Panc1 (cell line): ENCODE results near the gene ZNF613. TPM values are rescaled to one million over a fixed set of nuclear protein-coding genes. Genes with fewer than 3 reads are reported as not detected.
"Not testable (repeated sequence)": the region's sequence is repeated elsewhere in the genome, so short reads cannot be mapped to it uniquely, and the experiment has no call there.

Experiments used
- ATAC-seq: fragments of 200-7000 bp; cut with Tn5 transposase; 2 replicates; pipeline ENCODE4 v1.9.1; 2020; ENCODE audit warnings: mild to moderate bottlenecking, moderate library complexity
- BruUV-seq: library from RNA; stranded (reverse); fragments of 400-500 nt; replicated peaks from 2 replicates; lab custom pipeline; 2021; lab: Mats Ljungman, UMichigan
- CTCF ChIA-PET: fragments of 300-600 bp; sonication (Branson Sonifier 250); formaldehyde crosslinking; loops from one replicate; lab custom pipeline; 2022; ENCODE audit warnings: antibody characterized with exemption; lab: Charles Lee
- POLR2A ChIA-PET: fragments of 300-600 bp; sonication (Branson Sonifier 250); formaldehyde crosslinking; loops from one replicate; lab custom pipeline; 2022; ENCODE audit warnings: antibody characterized with exemption; lab: Charles Lee
- DNase-seq: peaks from one replicate; pipeline ENCODE4 v3.0.0-alpha.2; 2010; ENCODE audit warnings: low read depth, low spot score
- H3K27ac ChIP-seq: 2 replicates; pipeline ENCODE4 v1.5.1; 2011; ENCODE audit warnings: mild to moderate bottlenecking, low read length, inconsistent platforms
- H3K27me3 ChIP-seq: fragments of 200-500 bp; sonication (Bioruptor generic); 2 replicates; pipeline ENCODE4 v1.6.0; 2014; ENCODE audit warnings: low read length, inconsistent platforms; ENCODE audit not compliant: control insufficient read depth, insufficient read depth
- H3K36me3 ChIP-seq: fragments of 200-500 bp; sonication (Bioruptor generic); 2 replicates; pipeline ENCODE4 v1.5.1; 2014; ENCODE audit warnings: inconsistent platforms, mild to moderate bottlenecking, low read length, moderate library complexity; ENCODE audit not compliant: control insufficient read depth, insufficient read depth
- H3K4me1 ChIP-seq: 2 replicates; pipeline ENCODE4 v1.5.1; 2011; ENCODE audit warnings: inconsistent platforms, mild to moderate bottlenecking, low read length, moderate library complexity; ENCODE audit not compliant: control insufficient read depth, insufficient read depth
- H3K4me3 ChIP-seq, 2 experiments: 2 replicates each; pipeline ENCODE4 v1.5.1; 2011 to 2012; ENCODE audit warnings: low read depth in 2 of 2, low read length in 2 of 2, mild to moderate bottlenecking in 2 of 2, inconsistent platforms in 1 of 2, moderate library complexity in 1 of 2
- H3K9me3 ChIP-seq: fragments of 200-500 bp; sonication (Bioruptor generic); 2 replicates; pipeline ENCODE4 v1.5.1; 2014; ENCODE audit warnings: low read depth, mild to moderate bottlenecking, inconsistent platforms, low read length, moderate library complexity; ENCODE audit not compliant: control insufficient read depth, insufficient read depth
- CTCF ChIP-seq: fragments of 450-650 bp; IDR thresholded peaks from 2 replicates; pipeline ENCODE4 v1.5.1; 2017; ENCODE audit warnings: mild to moderate bottlenecking
- POLR2AphosphoS5 ChIP-seq: IDR thresholded peaks from 2 replicates; pipeline ENCODE4 v1.6.1; 2012; ENCODE audit warnings: mild to moderate bottlenecking, low read depth, low read length, moderate library complexity
- REST ChIP-seq, 2 experiments: IDR thresholded peaks; 2 replicates each; pipeline ENCODE4 v1.6.1; 2011 to 2012; ENCODE audit warnings: low read depth in 2 of 2, control low read depth in 1 of 2, low read length in 1 of 2, mild to moderate bottlenecking in 1 of 2, moderate library complexity in 1 of 2; ENCODE audit not compliant: insufficient read depth in 1 of 2
- SIN3A ChIP-seq: IDR thresholded peaks from 2 replicates; pipeline ENCODE4 v1.6.1; 2012; ENCODE audit warnings: low read depth, mild to moderate bottlenecking, low read length, moderate library complexity, borderline replicate concordance; ENCODE audit not compliant: insufficient read depth
- TCF7L2 ChIP-seq: IDR thresholded peaks from 2 replicates; pipeline ENCODE4 v1.6.1; 2011; ENCODE audit warnings: mild to moderate bottlenecking, low read depth, low read length, inconsistent platforms
- in situ Hi-C: cut with HindIII; loops from 2 replicates; pipeline ENCODE4 v1.10.0; 2016; ENCODE audit warnings: low sequenced_read_pairs, low pct_unique_long_range_greater_than_20kb
- intact Hi-C: fragments of 100-400 bp; cut with micrococcal nuclease; formaldehyde crosslinking; loops from one replicate; pipeline ENCODE4 v1.10.0; 2022; ENCODE audit not compliant: unreplicated experiment
- total RNA-seq: library from RNA; stranded (reverse); gene quantifications from one replicate; pipeline ENCODE4 v1.2.1, GENCODE V29; 2021; ENCODE audit not compliant: unreplicated experiment

ZNF613 gene
- total RNA-seq, 1 experiment from 2014 or later = 3.1 TPM

- Histone ChIP-seq H3K4me1 (no peaks in the 10 kb centered on the region), H3K9me3 (peaks cover 7% of the 10 kb centered on the region; the same call in 1 of the 2 replicates), H3K4me3 (no peak overlapping the region), H3K27me3 (no peaks in the 10 kb centered on the region), H3K27ac (no peak overlapping the region), H3K36me3 (no peaks in the 10 kb centered on the region)
- CTCF ChIA-PET = no interaction called here
- BruUV-seq = no TSS peak
- no peak for DNase-seq
- POLR2A ChIA-PET = no interaction called here
- in situ Hi-C loops = no loop called here
- no peak for TF ChIP-seq POLR2AphosphoS5
- TF ChIP-seq CTCF = no peak
- TF ChIP-seq REST (IDR thresholded peaks at IDR 0.05; ENCODE audit: insufficient read depth in 1 of 2, low read depth in 2 of 2, low read length in 1 of 2) = no peak
- no peak for TF ChIP-seq TCF7L2
- intact Hi-C loops = no loop called here
- no peak for ATAC-seq
Measured at GRCh38 chr19:51959791-51960190, 32.5 kb downstream of the ZNF613 start.

- H3K4me3 ChIP-seq, H3K4me1 ChIP-seq, intact Hi-C loops, POLR2A ChIA-PET, BruUV-seq, in situ Hi-C loops, CTCF ChIA-PET, H3K36me3 ChIP-seq, ATAC-seq, DNase-seq, H3K27ac ChIP-seq, H3K27me3 ChIP-seq: not testable (repeated sequence)
- peaks cover 11% of the 10 kb centered on the region; the same call in 1 of the 2 replicates for H3K9me3 ChIP-seq
Measured at GRCh38 chr19:51960621-51961233, 33.5 kb downstream of the ZNF613 start.

- Histone ChIP-seq H3K27me3 (no peaks in the 10 kb centered on the region), H3K4me3 (no peak overlapping the region), H3K36me3 (peaks cover 4% of the 10 kb centered on the region), H3K27ac (no peak overlapping the region), H3K9me3 (peaks cover 23% of the 10 kb centered on the region; the same call in 1 of the 2 replicates), H3K4me1 (no peaks in the 10 kb centered on the region)
- ChIA-PET POLR2A (no interaction called here), CTCF (no interaction called here)
- ATAC-seq (no peak), DNase-seq (no peak)
- in situ Hi-C loops = no loop called here
- BruUV-seq = TSS peak; percentile 35
- no peak for TF ChIP-seq CTCF
- no peak for TF ChIP-seq REST (IDR thresholded peaks at IDR 0.05; ENCODE audit: insufficient read depth in 1 of 2, low read depth in 2 of 2, low read length in 1 of 2)
- TF ChIP-seq POLR2AphosphoS5 = no peak
- no peak for TF ChIP-seq SIN3A
- TF ChIP-seq TCF7L2 = no peak
- intact Hi-C loops = no loop called here
Measured at GRCh38 chr19:51965583-51965982, 38.3 kb downstream of the ZNF613 start.
